ENCODE results near the gene HAUS5.
"Not testable (repeated sequence)": the region's sequence is repeated elsewhere in the genome, so short reads cannot be mapped to it uniquely, and the experiment has no call there.

The HAUS5 gene

DNA sequence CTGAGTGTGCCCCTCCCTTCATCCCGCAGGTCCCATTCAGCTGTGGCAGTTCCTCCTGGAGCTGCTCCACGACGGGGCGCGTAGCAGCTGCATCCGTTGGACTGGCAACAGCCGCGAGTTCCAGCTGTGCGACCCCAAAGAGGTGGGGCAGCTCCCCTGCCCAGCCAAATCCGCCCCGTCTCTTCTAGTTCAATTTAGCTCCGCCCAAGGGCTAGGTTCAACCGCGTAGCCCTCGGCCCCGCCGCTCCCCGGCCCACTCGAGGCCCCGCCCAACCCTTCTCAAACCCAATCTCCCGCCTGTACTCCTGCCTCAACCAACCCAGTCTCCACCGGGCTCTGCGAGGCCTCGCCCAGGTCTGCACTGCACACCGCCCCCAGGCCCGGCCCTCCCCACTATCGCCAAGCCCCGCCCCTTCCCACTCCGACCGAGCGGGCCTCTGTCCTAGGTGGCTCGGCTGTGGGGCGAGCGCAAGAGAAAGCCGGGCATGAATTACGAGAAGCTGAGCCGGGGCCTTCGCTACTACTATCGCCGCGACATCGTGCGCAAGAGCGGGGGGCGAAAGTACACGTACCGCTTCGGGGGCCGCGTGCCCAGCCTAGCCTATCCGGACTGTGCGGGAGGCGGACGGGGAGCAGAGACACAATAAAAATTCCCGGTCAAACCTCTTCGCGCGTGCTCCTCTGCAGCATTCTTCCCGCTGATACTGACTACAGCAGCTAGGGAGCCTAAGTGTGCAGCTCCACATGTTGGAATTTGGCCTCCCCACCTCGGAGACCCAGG is 31.9 kb downstream of the HAUS5 start:
- peak; percentile 96 for DNase-seq

DNA sequence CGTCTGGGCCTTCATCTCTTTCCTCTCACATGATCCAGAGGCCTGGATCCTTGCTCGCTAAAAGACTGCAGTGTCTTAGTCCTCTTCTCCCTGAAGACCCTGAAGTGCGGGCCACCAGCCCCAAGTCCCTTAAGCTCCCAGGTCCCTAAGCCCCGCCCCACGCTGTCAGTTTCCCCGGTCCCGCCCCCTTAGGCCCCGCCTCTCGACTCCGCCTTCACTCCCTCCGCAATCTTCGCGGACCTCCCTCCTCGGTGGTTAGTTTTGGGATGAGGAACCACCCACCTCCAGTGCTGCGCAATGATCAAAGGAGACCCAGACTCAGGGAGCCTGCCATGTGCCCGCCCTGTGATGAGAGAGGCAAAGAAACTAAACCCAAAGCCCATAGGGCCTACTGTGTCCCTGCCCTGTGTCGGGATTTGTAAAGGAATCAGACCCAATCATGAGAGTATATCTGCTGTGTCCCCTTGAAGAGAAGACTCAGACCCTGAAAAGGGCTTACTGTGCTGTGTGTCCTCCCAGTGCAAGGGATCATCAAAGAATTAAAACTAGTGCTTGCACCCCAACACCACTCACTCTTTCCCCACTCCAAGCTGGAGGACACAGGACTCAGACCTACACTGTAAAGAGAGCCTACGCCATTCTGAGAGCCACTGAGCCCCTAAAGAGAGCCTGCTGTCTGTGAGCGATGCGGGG is 32.6 kb downstream of the HAUS5 start:
- DNase-seq, result peak; percentile 75

DNA sequence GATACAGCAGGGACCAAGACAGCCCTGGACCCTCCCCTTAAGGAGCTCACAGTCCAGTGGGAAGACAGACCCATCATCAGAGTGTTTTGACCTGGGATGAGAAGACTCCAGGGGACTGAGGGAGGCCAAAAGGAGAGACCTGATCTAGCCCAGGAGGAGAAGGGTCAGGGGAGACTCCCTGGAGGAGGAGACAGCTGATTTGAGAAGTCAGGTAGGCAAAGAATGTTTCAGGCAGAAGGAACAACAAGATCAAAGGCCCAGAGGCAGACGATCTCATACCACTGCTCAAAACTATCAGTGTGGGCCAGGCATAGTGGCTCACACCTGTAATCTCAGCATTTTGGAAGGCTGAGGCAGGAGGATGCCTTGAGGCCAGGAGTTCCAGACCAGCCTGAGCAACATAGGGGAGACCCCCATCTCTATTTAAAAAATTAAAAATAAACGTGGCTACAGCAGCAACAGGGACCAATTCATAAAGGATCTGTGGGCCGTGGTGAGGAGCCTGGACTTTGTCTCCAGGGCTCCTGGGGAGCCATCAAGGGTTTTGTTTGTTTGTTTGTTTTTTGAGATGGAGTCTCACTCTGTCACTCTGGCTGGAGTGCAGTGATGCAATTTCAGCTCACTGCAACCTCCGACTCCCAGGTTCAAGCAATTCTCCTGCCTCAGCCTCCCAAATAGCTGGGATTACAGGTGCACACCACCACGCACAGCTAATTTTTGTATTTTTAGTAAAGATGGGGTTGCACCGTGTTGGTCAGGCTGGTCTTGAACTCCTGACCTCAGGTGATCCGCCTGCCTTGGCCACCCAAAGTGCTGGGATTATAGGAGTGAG is 33.4 kb downstream of the HAUS5 start:
- no peak for DNase-seq

DNA sequence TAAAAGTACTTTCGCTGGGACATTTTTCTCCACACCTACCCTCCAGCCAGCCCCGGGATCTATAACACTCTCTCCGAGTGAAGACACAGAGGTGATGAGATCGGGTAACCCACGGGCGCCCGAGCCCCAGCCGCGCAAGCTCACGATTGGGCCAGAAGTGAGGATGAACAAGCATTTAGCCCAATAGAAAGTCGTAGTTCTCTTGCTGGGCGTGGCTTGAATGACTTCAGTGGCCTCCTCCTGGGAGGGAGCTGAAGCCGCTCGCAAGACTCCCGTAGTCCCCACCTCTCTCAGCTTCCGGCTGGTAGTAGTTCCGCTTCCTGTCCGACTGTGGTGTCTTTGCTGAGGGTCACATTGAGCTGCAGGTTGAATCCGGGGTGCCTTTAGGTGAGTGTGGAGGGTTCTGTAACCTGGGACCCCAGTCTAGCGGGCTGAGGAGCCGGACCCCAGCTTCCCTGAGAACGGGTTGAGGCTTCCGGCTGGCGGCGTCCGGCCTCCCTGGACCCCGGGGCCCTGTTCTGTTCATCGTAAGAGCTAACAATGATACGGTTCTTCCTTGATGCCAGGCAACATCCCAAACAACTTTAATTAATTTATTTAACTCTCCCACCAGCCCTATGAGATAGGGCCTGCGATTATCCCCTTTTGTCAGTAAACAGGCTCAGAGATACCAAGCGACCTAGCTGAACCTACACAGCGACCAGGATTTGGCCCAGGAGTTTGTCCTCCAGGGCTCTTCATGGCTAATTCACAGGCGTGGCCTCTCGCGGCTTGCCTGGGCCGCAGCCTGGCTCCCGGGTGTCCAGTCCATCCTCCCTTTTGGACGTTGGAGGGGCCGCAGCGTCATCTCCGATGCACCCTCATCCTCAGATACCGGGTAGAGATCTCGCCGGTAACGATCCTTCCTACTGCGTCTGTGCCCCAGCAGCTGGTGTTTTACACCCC is 35.8 kb downstream of the HAUS5 start, which contains the start of gene COX6B1:
Gene COX6B1 (plus strand): TSS at position 307 of the 945 bp plus-strand sequence. CDS start 2,921 bp downstream, outside the sequence.
- peak; percentile 98 for DNase-seq

DNA sequence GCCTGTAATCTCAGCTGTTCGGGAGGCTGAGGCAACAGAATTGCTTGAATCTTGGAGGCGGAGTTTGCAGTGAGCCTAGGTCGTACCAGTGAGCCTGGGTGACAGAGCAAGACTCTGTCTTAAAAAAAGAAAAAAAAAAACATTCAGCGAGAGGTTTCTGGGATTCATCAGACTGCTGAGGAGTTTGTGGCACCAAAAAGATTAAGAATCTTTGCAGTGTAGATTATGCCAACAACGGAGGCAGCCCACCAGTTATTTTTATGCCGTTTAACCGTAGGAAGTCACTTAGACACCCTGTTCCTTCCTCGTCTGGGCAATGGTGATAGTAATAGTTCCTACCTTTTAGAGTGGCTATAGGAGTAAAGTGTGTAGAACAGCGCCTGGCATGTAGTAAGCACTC is 38.0 kb downstream of the HAUS5 start:
- no peak for DNase-seq

DNA sequence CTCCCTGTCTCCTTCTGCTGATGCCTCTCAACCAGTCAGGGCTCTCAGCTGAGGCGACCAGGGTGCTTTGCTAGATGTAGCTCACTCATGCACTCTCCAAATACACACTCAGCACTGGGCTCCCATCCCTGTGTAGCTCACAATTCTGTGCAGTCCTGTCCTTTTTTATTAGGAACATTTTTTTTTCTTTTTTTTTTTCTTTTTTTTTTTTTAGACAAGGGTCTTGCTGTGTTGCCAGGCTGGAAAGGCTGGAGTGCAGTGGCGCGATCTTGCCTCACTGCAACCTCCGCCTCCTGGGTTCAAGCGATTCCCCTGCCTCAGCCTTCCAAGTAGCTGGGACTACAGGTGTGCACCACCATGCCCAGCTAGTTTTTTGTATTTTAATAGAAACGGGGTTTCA is 42.3 kb downstream of the HAUS5 start:
- not testable (repeated sequence) for DNase-seq

DNA sequence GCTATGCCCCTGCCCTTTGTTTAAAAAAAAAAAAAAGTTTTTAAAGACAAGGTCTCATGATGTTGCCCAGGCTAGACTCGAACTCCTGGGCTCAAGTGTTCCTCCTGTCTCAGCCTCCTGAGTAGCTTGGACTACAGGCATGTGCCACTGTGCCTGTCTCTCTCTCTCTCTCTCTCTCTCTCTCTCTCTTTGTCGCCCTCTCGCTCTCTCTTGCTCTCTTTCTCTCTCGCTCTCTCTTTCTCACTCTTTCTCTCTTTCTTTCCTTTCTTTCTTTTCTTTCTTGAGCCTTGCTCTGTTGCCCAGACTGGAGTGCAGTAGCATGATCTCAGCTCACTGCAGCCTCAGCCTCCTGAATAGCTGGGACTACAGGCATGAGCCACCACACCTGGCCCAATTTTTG is 43.1 kb downstream of the HAUS5 start:
- DNase-seq, result no peak

DNA sequence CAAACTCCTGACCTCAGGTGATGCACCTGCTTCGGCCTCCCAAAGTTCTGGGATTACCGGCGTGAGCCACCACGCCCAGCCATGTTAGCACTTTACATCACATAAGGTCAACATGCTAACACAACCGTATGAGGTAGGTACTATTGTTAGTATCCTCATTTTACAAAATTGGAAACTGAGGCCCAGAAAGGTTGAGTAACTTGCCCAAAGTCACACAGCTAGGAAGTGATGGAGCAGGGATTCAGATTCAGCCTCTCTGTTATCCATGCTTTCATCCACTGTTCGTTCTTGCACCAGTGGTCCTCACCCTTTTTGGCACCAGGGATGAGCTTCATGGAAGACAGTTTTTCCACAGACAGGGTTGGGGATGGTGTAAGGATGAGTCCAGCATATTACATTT is 44.2 kb downstream of the HAUS5 start:
- no peak for DNase-seq

DNA sequence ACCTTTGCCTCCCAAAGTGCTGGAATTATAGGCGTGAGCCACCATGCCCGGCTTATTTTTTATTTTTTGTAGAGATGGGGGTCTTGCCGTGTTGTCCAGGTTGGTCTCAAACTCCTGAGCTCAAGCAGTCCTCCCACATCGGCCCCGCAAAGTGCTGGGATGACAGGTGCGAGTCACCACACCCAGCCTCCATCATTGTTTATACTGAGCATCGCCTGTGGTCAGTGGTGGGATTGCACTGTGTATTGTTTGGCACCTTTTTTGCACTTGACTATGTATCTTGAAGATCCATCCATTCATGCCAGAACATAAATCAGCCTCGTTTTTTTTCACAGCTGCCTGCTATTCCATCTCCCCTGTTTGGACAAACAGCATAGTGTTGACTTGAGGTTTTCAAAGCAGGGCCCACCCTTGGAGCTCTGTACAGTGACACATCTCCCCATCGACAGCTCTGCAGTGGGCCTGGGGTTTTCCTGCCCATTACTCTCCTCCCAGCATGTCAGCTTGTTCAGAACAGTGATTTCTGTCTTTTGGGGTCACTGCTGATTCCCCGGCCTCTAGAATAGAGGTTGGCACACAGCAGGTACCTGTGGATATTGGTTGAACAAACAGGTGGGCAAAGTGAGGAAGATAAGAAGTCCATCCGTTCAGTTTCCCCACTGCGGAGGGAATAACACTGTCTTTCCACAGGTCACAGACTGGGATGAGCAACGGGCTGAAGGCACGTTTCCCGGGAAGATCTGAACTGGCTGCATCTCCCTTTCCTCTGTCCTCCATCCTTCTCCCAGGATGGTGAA is 45.6 kb downstream of the HAUS5 start:
- DNase-seq, result no peak

DNA sequence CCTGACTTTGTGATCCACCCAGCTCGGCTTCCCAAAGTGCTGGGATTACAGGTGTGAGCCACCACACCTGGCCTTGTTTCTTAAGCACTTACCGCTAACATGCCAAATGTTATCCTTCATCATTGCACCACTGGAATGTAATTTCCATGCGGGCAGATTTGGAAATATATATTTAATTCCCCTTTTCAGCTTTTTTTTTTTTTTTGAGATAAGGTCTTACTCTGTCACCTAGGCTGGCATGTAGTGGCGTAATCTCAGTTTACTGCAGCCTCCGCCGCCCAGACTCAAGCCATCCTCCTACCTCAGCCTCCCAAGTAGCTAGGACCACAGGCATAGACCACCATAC is 49.4 kb downstream of the HAUS5 start:
- DNase-seq, result no peak

DNA sequence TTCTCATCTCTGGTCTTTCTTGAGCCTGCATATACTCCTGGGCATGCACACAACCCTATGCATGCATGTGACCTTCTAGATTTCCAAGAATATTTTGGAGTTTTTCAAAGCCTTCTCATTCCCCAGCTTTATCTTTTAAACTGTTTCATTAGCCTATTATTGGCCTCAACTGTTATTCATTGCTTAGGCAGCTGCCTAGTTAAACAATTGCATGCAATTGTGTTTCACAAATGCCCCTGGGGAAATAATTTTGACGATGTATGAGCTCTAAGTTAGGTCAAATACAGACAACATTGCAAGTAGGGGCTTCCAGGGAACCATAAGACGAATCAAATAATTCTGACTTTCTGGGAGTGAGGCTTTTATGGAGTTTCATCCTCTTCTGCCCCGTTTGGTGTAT is 51.4 kb downstream of the HAUS5 start:
- no peak for DNase-seq

DNA sequence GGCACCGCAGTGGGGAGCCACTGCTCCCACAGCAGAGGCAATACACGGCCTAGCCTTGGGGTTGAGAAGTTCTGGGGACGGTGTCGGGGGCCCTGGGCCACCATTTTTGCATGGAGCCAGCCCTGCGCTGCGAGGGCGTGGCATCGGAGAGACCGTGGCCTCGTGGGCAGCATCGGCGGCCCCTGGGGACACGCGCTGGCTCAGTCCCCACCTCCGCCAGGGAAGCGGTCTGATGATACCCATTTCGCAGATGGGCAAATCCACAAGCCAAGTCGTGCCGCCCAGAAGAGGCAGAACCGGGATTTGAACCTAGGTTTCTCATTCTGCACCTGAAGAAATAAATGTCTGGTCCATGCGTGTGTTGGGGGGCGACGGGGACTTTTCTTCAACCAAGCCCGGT is 52.6 kb downstream of the HAUS5 start:
- no peak for DNase-seq

DNA sequence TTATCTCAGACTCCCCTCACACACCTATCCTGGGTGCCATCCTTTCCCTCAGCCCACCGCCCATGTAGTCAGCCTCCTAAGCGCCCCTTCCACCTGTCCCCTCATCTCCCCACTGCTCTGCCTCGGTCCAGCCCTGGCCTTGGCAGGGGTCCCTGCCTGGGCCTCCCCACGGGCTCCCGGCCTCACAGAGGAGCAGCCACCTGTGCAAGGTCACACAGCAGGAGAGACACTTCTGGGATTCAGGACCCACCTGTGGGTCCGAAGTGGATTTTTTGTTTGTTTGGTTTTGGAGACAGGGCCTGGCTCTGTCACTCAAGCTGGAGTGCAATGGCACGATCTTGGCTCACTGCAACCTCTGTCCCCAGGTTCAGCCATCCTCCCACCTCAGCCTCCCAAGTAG is 53.1 kb downstream of the HAUS5 start:
- DNase-seq, result no peak

DNA sequence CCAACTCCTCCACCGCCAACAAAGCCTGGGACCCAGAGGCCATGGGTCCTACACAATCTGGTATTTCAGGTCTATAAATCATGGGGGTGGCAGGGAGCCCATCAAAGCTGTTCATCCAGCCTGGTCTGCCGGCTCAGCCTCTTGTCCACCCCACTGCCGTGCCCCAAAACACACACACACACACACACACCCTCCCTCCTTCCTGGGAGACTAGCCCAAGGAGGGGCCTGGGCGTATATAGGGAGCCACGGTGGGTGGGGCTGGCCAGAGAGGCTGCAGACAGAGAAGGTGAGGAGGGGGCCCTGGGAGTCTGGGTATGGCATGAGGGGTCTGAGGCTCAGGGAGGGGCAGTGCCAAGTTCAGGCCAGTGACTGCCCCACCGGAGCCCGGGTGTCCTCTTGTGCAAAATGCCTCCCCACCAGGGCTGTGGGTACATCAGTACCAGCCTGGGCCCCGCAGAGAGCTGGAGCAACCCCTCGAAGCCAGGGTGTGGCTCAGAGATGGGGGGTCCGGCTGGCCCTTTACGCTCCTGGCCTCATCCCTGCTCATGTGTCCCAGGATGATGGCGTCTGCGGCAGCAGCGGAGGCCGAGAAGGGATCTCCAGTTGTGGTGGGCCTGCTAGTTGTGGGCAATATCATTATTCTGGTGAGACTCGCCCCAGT is 53.8 kb downstream of the HAUS5 start, which contains the start of gene UPK1A:
Gene UPK1A (plus strand): TSS at position 267 of the 663 bp plus-strand sequence. CDS start 296 bp downstream, at position 563.
- no peak for DNase-seq

DNA sequence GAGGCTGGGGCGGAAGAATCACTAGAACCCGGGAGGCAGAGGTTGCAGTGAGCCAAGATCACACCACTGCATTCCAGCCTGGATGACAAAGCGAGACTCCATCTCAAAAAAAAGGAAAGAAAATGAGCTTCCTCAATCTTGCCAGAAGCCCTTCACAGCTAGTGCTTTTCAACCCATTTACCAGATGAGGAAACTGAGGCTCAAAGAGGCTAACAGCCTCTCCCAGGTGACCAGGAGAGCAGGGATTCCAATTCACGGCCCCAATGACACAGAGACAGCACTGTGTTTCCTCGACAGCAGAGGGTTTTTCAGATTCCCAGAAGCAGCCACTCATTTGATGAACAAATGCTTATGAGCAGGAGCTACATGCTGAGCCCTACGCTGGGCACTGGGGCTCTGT is 57.0 kb downstream of the HAUS5 start:
- no peak for DNase-seq

DNA sequence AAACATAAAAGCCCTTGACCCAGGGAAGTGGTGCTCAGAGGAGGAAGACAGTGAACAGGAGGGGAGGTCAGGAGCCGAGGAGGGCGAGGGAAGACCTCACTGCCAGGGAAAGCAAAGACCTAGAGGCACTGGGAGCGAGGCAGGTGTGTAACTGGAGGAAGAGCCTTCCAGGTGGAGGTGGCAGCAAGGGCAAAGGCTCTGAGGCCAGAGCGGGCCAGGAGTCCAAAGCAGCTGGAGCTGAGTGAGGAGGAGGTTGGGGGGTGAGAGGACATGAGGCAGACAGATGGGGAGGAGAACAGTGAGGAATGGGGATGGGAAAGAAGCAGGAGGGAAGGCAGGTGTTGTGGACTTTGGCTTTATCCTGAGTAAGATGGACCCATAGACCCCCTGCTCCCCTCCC is 57.4 kb downstream of the HAUS5 start:
- no peak for DNase-seq

DNA sequence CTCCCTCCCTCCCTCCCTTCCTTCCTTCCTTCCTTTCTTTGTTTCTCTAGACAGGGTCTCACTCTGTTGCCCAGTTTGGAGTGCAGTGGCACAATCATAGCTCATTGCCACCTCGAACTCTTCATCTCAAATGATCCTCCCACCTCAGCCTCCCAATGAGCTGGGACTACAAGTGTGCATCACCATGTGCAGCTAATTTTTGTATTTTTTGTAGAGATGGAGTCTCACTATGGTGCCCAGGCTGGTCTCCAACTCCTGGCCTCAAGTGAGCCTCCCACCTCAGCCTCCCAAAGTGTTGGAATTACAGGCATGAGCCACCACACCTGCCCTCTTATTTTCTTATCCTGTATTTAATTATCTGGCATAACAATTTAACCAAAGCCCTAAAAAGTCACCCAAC is 58.2 kb downstream of the HAUS5 start:
- no peak for DNase-seq

DNA sequence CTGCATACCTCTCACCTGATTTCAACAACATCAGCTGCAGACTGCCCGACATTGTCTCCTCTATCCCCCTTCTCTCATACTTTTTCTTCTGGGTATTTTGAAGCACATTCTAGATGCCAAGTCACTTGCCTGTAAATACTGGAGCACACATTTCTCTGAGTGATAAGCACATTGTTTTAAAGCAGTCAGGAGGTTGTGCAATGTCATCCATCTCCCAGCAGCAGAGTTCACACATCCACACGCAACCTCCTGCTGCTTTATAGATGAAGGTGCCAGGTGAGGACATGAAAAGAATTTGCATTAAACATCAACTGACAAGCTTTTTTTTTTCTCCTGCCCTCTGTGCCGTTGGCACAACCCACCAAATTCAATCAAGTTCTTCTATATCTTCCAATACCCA is 59.3 kb downstream of the HAUS5 start:
- DNase-seq, result no peak

DNA sequence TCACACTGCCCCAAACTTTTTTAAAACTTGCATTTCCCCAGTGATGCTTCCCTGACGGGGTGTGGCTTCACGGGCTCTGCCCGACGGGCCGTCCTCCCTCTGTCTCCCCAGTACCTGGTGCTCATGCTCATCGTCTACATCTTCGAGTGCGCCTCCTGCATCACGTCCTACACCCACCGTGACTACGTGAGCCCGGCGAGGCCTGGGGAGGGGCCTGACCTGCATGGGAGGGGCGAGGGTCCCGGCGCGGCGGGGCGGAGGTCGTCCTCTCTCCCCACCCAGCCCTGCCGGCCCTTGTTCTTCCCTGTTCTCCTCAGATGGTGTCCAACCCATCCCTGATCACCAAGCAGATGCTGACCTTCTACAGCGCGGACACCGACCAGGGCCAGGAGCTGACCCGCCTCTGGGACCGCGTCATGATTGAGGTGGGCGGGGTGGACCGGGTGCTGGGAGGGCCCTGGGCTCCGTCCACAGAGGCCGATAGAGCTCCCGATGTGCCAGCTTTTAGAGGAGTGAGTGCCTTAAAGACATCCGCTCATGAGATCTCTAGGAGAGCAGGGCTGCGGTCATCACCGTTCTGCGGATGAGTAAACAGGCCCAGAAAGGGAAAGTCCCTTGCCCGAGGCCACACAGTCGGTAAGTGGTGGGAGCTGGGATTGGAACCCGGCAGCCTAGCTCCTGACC is 60.7 kb downstream of the HAUS5 start:
- peak; percentile 87 for DNase-seq

Data from EL (cell line).